ENCODE data around the gene DGCR2.
"Not testable (repeated sequence)": the region's sequence is repeated elsewhere in the genome, so short reads cannot be mapped to it uniquely, and the experiment has no call there.

- TF ChIP-seq POLR2A, CTCF (IDR thresholded peaks at IDR 0.05): not testable (repeated sequence)
Measured at GRCh38 chr22:19034031-19034723, 88.0 kb downstream of the DGCR2 start.
